ENCODE data around the gene ZCCHC10. TPM values are rescaled to one million over a fixed set of nuclear protein-coding genes. Genes with fewer than 3 reads are reported as not detected.

The ZCCHC10 gene
- total and polyA plus RNA-seq, 9 of the 15 experiments (the other 6 are each of a cell fraction or from before 2014, with no cell fraction given), result 11.9 to 146 (median 51.8) TPM

GRCh38 chr5:133051542-133052316, 25.4 kb upstream of the ZCCHC10 start, which contains the start of gene HSPA4 (continued):
- TF ChIP-seq CEBPB (tag; IDR thresholded peaks at IDR 0.05) (no peak), ZNF830 (CRISPR knock-in tag; IDR thresholded peaks at IDR 0.05) (peak; percentile 65; the same call in 1 of the 2 replicates), ZNF253 (CRISPR knock-in tag; conservative IDR thresholded peaks at IDR 0.05) (no peak), FUS (optimal IDR thresholded peaks at IDR 0.05; ENCODE audit: low read depth, low read length) (no peak), GABPB1 (CRISPR knock-in tag; IDR thresholded peaks at IDR 0.05) (peak; percentile 89), ZNF146 (CRISPR knock-in tag; IDR thresholded peaks at IDR 0.05; ENCODE audit: unreplicated experiment) (peak; percentile 6), MEF2D (tag; conservative IDR thresholded peaks at IDR 0.05; ENCODE audit: low read depth) (no peak), HSF4 (CRISPR knock-in tag; IDR thresholded peaks at IDR 0.05; ENCODE audit: borderline replicate concordance) (no peak), NFRKB (IDR thresholded peaks at IDR 0.05; ENCODE audit: low read depth) (peak; percentile 93), TEAD1 (CRISPR knock-in tag; IDR thresholded peaks at IDR 0.05) (peak; percentile 79 to 96), SRSF9 (IDR thresholded peaks at IDR 0.05; ENCODE audit: borderline replicate concordance, low read depth, low read length) (no peak), E2F4 (CRISPR knock-in tag; IDR thresholded peaks at IDR 0.05; ENCODE audit: low read depth) (peak; percentile 25; the same call in 1 of the 2 replicates), EP400 (IDR thresholded peaks at IDR 0.05) (peak; percentile 91), HNRNPUL1 (IDR thresholded peaks at IDR 0.05; ENCODE audit: low read length) (no peak), ZNF589 (CRISPR knock-in tag; IDR thresholded peaks at IDR 0.05; ENCODE audit: low read depth) (peak; percentile 83; the same call in 1 of the 2 replicates), HCFC1 (IDR thresholded peaks at IDR 0.05; ENCODE audit: low read depth, low read length) (peak; percentile 26; the same call in 1 of the 2 replicates), SP1 (CRISPR knock-in tag; IDR thresholded peaks at IDR 0.05) (peak; percentile 91), BACH1 (tag; IDR thresholded peaks at IDR 0.05) (no peak), ZFP91 (CRISPR knock-in tag; IDR thresholded peaks at IDR 0.05) (no peak), THAP7 (CRISPR knock-in tag; IDR thresholded peaks at IDR 0.05) (no peak), SUPT5H (IDR thresholded peaks at IDR 0.05) (peak; percentile 95), CREBBP (IDR thresholded peaks at IDR 0.05; ENCODE audit: low read depth, low read length) (no peak), STAT5B (CRISPR knock-in tag; IDR thresholded peaks at IDR 0.05) (no peak), NONO (IDR thresholded peaks at IDR 0.05; ENCODE audit: low read depth in 2 of 2, low read length in 1 of 2) (0 out of 4 replicates have a peak, but pooled peaks of 1 of the 2 experiments have one; percentile 42), MAFF (IDR thresholded peaks at IDR 0.05; ENCODE audit: low read length) (peak; percentile 49; the same call in 1 of the 2 replicates), PTRF (tag; IDR thresholded peaks at IDR 0.05) (no peak), TBP (optimal IDR thresholded peaks at IDR 0.05; ENCODE audit: low read depth, low read length) (peak; percentile 97), ZNF644 (tag; IDR thresholded peaks at IDR 0.05; ENCODE audit: low read depth) (no peak)
